NCI-H345 treated with DMSO at 0.1 percent for 48 hours (cell line): ENCODE measurements around the gene ATP1A2.
"Not testable (repeated sequence)": the region's sequence is repeated elsewhere in the genome, so short reads cannot be mapped to it uniquely, and the experiment has no call there.

Experiments used
- DNase-seq: peaks from one replicate; lab custom pipeline; 2025; ENCODE audit not compliant: unreplicated experiment; lab: John Stamatoyannopoulos, UW

Gene ATP1A2

DNA sequence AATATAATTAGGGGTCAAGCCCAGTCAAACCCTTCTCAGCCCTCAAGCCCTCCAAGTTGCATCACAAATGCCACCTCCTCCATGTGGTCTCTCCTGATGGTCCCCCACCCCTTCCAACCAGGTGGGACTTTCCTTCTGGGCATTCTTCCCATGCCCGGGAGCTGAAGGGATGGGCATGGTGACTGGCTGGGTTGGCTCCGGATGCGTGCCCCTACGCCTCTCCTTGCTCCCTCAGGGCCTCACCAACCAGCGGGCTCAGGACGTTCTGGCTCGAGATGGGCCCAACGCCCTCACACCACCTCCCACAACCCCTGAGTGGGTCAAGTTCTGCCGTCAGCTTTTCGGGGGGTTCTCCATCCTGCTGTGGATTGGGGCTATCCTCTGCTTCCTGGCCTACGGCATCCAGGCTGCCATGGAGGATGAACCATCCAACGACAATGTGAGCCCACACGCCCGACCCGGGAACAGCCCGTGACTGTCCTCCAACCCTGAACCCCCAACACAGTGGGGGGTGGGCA is 7.5 kb downstream of the ATP1A2 start:
- DNase-seq: no peak

DNA sequence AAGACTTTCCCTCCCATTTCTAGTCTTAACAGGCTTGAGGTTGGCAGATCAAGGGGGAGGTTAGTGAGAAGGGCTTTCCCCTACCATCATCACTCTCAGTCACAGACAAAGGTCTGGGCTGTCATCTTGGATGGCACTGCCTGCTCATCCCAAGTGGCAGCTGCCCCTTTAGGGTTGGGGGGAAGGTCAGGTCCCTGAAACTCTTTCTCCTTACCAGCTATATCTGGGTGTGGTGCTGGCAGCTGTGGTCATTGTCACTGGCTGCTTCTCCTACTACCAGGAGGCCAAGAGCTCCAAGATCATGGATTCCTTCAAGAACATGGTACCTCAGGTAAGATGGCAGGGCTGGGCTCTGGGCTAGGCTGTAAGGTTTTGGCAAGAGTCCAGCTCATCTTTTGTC is 8.2 kb downstream of the ATP1A2 start:
- no peak for DNase-seq

DNA sequence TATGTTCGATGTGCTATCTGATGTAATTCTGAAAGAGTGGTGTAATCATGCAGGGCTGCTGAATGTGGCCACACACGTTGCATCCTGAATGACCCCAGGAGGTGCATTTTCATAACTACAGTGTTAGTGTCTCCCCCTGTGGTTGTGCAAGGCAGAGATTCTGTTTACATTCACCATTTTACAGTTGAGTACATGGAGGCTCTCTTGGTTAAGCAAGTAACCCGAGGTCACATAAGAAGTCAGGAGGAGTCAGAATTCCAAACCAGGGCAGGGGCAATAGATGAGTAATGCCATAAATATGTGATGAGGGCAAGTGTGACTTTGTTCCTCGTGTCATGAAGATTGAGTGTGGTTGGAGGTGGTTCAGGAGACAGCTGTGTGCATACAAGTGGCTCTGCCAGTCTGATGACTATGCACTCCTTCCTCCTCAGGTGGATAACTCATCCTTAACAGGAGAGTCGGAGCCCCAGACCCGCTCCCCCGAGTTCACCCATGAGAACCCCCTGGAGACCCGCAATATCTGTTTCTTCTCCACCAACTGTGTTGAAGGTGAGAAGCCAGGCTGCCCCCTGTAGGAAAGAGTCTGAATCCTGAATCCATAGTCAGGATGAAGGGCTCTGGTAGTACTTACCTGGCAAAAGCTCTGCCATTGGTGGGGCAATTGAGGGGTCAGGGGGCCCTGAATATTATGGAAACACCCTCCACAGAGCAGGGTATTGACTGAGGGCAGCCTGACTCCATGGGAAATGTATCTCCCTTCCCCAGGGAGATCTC is 9.3 kb downstream of the ATP1A2 start:
- DNase-seq: no peak

DNA sequence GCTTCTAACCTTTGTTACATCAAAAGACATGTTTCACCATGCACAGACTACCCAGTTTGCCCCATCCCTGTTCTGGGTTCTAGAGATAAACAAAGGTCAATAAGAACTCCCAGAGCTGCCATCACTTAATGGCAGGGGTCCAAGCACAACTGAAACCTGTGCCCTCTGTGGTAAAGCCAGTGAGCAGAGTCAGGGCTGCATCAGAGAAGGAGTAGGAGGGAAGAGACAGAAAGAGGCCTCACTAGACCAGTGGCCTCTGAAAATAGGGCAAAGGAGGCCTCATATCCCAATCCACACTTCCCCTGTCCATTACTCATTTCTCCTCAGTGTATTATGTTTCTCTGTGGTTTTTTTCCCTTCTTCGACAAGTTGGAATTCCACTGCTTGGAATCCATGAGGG is 10.2 kb downstream of the ATP1A2 start:
- DNase-seq: no peak

DNA sequence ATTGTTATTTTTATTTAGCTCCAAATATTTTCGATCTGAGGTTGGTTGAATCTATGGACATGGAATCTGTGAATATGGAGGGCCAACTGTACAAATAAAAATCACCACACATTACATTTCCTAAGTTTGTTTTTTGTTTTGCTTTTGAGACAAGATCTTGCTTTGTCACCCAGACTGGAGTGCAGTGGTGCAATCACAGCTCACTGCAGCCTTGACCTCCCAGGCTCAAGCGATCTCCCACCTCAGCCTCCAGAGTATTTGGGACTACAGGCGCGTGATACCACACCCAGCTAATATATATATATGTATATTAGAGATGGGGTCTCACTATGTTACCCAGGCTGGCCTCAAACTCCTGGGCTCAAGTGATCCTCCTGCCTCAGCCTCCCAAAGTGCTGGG is 10.8 kb downstream of the ATP1A2 start:
- not testable (repeated sequence) for DNase-seq

DNA sequence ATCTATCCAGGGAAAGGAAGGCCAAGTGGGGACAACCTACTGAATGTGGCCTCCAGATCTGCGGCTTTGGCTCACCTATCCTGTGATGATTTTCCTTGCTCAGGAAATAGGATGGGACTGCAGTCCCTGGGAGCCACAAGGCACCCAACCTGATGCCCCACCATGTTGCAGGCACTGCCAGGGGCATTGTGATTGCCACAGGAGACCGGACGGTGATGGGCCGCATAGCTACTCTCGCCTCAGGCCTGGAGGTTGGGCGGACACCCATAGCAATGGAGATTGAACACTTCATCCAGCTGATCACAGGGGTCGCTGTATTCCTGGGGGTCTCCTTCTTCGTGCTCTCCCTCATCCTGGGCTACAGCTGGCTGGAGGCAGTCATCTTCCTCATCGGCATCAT is 11.8 kb downstream of the ATP1A2 start:
- DNase-seq: no peak

DNA sequence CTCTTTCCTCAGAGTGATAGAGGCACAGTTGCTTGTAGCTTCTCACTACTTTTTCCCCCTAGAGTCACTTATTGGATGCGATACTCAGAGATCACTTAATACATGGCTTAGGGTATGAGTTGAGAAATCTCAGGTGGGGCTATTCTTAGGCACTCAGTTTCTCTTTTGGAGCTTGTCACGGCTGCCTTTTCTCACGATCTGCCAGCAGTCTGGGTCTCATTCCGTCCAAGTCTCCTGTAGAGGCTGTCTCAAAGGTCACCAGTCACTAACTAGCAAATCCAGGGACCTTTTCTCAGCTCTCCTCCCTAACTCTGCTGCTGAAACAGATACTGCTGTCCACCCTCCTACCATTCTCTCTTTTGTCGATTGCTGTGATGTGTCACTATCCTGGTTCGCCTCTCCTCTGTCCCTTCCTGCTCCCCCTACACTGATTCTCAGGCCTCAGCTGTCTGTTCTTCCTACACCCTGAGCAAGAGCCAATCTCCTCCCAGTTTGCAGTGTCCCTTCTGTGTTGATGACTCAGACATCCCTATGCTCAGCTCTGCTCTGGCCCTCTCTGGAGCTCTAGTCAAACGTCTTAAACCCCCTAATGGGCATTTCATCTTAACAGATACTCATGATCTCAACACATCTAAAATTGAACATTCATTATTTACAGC is 12.4 kb downstream of the ATP1A2 start:
- DNase-seq: no peak

DNA sequence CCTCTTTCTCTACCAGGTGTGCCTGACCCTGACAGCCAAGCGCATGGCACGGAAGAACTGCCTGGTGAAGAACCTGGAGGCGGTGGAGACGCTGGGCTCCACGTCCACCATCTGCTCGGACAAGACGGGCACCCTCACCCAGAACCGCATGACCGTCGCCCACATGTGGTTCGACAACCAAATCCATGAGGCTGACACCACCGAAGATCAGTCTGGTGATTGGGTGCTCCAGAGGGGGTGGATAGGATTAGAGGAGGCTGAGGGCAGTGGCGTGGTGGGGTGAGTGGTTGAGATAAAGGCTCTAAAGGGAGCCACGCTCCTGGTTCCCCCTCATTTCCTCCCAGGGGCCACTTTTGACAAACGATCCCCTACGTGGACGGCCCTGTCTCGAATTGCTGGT is 13.1 kb downstream of the ATP1A2 start:
- DNase-seq: no peak

DNA sequence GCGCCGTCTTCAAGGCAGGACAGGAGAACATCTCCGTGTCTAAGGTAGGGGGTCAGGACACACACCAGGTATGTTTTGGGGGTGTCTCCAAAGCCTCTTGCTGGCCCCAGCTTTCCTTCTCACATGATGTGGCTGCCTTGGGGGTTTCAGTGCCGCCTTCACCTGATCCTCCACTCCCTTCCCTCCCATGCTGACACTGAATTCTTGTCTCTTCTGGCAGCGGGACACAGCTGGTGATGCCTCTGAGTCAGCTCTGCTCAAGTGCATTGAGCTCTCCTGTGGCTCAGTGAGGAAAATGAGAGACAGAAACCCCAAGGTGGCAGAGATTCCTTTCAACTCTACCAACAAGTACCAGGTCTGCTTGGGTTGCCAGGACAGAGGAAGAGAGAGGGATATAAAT is 13.5 kb downstream of the ATP1A2 start:
- DNase-seq: no peak

DNA sequence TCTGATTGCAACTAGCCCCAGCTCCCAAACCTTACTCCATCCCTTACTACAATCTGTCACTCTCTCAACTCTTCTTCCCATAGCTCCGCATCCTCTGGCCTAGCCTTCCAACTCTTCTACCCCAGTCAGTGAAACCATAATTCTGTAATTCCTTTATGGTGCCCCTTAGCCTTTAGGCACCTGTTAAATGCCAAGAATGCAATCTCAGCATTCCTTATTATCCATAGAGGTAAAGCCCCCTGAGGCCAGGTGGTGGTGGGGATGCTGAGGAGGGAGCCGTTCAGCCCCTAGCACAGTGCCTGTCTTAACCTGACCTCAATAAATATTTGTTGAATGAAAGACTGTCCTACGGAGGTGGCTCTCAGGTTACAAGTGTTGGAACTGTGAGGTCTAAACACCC is 14.0 kb downstream of the ATP1A2 start:
- DNase-seq: no peak

DNA sequence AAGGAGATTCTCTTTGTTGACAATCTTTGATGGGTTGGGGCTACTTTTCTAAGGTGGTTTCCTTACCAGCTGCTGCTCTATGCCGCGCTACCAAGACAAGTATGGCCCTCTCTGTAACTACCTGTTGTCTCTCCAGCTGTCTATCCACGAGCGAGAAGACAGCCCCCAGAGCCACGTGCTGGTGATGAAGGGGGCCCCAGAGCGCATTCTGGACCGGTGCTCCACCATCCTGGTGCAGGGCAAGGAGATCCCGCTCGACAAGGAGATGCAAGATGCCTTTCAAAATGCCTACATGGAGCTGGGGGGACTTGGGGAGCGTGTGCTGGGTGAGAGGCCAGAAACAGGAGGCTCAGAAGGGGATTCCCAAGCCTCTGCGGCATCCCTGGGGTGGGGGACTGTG is 14.4 kb downstream of the ATP1A2 start:
- no peak for DNase-seq

DNA sequence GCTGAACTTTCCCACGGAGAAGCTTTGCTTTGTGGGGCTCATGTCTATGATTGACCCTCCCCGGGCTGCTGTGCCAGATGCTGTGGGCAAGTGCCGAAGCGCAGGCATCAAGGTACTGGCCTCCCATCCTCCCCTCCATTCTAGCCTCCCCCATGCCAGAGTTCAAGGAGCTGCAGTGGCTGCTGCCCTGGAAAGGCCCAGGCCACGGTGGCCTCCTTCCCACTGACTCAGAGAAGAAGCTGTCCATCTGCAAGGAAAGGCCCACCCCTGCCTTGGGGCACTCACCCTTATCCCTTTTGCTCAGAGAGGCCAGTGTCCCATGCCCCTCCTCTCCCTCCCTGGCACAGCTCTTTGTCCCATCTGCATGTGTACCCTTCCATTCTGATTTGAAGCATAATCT is 14.9 kb downstream of the ATP1A2 start:
- no peak for DNase-seq

DNA sequence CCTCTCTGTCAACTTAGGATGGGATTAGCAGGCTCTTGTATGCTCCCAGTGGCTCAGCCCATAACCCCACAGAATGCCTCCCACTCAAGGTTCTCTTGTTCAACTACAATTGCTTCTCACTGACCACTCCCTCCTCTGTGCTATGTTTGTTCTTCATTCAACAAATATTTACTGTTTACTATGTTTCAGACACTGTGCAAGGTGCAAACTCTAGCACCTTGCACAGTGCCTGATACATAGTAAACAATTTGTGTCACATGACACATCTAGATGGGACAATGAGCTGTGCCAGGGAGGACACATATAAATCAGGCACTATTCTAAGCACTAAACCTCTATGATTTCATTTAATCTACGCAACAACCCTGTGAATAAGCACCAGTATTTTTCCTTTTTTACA is 15.4 kb downstream of the ATP1A2 start:
- no peak for DNase-seq

DNA sequence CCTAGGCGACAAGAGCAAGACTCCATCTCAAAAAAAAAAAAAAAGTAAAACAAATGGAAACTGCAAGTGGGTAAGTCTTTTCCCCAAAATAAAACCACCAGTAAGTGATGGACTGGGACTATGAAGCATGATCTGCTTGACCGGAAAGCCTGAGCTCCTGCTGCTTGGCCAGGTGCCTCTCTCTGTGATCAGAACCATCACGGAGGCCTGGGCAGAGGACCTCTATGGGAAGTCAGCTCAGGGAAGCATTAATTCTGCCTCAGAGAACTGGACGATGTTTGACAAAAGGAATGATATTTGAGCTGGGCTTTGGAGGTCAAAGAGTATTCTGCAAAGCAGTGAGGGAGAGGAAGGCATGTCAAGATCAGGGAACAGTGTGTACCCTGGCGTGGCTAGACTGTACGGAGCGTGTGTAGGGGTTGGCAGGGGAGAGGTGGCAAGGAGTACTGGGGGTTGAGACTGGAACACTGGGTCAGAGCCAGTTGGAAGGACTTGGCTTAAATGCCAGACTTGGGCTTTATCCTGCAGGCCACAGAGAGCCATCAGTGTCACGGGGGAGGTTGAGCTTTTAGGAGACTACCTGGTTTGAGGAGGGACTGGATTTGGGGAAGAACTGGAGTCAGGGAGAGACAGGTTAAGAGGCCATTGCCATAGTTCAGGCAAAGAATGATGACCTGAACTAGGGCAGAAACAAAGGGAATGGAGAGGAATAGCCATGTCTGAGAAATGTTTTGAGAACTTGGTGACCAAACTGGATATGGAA is 16.4 kb downstream of the ATP1A2 start:
- no peak for DNase-seq

DNA sequence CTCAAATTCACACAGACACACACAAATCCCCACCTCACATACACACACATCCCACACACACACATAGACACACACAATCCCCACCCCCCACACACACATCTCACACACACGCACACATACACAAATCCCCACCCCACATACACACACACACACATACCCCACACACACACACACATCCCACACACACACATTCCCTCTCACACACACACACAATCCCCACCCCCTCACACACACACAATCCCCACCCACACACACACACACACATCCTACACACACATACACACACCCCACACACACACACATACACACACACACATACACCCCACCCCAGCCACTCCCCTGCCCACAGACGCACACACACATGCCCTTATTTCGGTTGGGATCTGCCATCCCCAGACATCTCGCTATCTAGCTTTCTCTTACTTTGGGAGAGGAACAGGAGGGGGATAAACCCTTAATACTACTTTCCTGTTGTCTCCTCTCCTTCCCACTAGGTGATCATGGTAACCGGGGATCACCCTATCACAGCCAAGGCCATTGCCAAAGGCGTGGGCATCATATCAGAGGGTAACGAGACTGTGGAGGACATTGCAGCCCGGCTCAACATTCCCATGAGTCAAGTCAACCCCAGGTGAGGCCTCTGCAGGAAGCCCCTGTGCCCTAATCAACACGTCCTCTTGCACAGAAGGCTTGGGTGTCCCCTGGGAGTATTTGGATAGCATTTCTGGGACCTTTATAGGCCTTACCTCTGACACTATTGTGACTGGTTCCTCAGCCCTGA is 18.6 kb downstream of the ATP1A2 start:
- no peak for DNase-seq

DNA sequence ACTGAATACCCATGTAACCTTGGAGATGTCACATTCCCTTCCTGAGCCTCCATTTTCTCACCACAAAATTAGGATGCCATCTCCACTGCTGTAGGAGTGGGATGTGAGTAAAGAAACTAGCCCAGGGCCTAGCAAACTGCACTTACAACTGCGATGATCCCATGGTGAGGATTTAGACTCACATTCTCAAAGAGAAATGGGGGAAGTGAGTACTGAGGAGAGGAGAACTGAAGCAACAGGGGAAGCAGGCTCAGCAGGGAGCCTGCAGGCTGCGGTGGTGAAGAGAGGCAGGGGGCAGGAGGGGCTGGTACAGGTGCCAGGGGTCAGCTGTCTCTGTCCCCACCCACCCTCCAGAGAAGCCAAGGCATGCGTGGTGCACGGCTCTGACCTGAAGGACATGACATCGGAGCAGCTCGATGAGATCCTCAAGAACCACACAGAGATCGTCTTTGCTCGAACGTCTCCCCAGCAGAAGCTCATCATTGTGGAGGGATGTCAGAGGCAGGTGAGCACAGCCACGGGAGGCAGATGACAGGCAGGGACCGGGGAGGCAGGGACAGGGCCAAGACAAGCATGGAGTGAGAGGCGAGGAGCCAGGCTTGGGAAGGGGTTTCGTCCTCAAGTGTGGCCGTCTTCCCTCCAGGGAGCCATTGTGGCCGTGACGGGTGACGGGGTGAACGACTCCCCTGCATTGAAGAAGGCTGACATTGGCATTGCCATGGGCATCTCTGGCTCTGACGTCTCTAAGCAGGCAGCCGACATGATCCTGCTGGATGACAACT is 19.4 kb downstream of the ATP1A2 start:
- DNase-seq: no peak

DNA sequence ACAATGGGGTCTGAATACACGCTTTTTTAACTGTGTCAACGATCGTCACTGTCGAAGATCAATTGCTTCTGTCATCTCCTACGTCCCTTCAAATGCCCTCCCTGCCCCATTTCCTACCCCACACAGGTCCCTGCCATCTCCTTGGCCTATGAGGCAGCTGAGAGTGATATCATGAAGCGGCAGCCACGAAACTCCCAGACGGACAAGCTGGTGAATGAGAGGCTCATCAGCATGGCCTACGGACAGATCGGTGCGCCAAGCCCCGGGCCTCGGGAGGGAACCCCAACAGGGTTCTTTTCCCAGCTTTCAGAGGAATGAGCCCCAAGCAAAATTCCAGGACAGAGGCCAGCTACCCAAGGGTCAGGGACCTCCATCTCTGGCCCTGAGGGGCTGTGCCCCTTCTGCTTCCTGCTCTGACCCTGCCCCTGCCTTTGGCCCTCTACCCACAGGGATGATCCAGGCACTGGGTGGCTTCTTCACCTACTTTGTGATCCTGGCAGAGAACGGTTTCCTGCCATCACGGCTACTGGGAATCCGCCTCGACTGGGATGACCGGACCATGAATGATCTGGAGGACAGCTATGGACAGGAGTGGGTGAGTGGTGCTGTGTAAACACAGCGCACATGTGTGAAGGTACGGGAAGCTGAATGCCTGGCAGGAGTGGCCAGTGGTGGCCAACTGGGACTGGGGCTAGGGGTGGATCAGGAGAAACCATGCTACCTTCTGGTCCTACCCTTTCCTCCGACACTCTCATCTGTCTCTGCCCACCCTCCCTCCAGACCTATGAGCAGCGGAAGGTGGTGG is 20.8 kb downstream of the ATP1A2 start:
- DNase-seq: no peak

DNA sequence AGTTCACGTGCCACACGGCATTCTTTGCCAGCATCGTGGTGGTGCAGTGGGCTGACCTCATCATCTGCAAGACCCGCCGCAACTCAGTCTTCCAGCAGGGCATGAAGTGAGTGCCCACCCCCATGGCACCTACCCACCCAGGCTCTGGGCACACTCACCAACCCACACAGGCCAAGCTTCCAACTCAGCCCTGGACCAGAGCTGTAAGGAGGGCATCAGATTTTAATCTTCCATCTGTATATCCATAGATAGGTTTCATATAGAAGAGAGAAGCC is 21.3 kb downstream of the ATP1A2 start:
- DNase-seq: no peak

DNA sequence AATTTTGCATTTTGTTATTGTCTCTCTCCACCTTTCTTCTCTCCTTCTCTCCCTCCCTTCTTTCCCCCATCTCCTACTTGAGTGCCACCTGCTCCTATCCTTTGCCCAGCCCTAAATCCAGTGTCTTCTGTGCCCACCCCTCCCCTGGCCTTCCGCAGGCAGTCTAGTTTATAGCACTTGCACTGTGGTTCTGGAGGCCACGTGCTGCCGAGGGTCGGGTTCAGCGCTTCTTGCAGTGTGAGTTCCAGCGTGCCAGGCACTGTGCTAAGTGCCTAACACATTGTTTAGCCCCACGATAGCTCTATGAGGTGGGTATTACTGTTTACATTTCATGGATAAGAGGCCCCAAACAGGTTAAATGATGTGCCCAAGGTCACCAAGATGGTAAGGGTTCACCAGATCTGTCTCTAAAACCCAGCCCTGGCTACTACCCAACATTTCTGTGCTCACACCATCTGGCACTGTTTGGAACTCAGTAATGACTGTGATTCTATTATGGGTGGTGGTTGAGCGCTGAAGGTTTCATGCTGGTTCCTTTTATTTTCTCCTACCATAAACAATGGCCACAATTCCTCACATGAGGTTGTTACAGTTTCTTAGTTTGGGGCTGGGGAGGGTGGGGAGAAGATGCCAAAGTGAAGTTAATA is 21.8 kb downstream of the ATP1A2 start:
- DNase-seq: no peak
